HL-60 (cell line): ENCODE data around the gene CXCL14.

Experiments used
- CTCF ChIP-seq: IDR thresholded peaks from one replicate; pipeline ENCODE4 v1.5.1; 2011; ENCODE audit warnings: low read length, control low read depth, inconsistent platforms; ENCODE audit not compliant: insufficient read depth
- POLR2AphosphoS5 ChIP-seq: IDR thresholded peaks from 2 replicates; pipeline ENCODE4 v1.6.1; 2012; ENCODE audit warnings: low read depth

GRCh38 chr5:135615171-135615570 lies 36.4 kb upstream of the CXCL14 start:
- TF ChIP-seq CTCF: no peak
- TF ChIP-seq POLR2AphosphoS5: no peak
